Aorta (tissue), 5 donors: ENCODE results near the gene ENTPD2. TPM values are rescaled to one million over a fixed set of nuclear protein-coding genes. Genes with fewer than 3 reads are reported as not detected.
"Not testable (repeated sequence)": the region's sequence is repeated elsewhere in the genome, so short reads cannot be mapped to it uniquely, and the experiment has no call there.

Source experiments
- ATAC-seq: fragments of 200-7000 bp; cut with Tn5 transposase; one replicate; pipeline ENCODE4 v1.9.1; 2022; ENCODE audit warnings: moderate library complexity; ENCODE audit not compliant: low FRiP score
- DNase-seq, 2 donors: peaks; one replicate each; pipeline ENCODE4 v3.0.0-alpha.2; 2020
- H3K27ac ChIP-seq, 2 donors: one replicate each; pipeline ENCODE4 v1.5.1; 2013; ENCODE audit warnings: low read length in 2 of 2, mild to moderate bottlenecking in 2 of 2, moderate library complexity in 2 of 2, control low read depth in 1 of 2, inconsistent platforms in 1 of 2, low read depth in 1 of 2
- H3K27me3 ChIP-seq, 2 donors: one replicate each; pipeline ENCODE4 v1.6.1; 2013; ENCODE audit warnings: control low read depth in 1 of 2, low read length in 1 of 2, mild to moderate bottlenecking in 1 of 2, moderate library complexity in 1 of 2; ENCODE audit not compliant: insufficient read depth in 2 of 2, control insufficient read depth in 1 of 2
- H3K36me3 ChIP-seq, 2 donors: one replicate each; pipeline ENCODE4 v1.6.1; 2013; ENCODE audit warnings: control low read depth in 1 of 2, low read length in 1 of 2, mild to moderate bottlenecking in 1 of 2; ENCODE audit not compliant: insufficient read depth in 2 of 2, control insufficient read depth in 1 of 2
- H3K4me1 ChIP-seq, 2 donors: one replicate each; pipeline ENCODE4 v1.6.1; 2013; ENCODE audit warnings: low read length in 2 of 2, control low read depth in 1 of 2, mild to moderate bottlenecking in 1 of 2, moderate library complexity in 1 of 2; ENCODE audit not compliant: insufficient read depth in 2 of 2, control insufficient read depth in 1 of 2
- H3K4me3 ChIP-seq, 2 donors: one replicate each; pipeline ENCODE4 v1.5.1; 2013; ENCODE audit warnings: low read length in 2 of 2, control low read depth in 1 of 2, mild to moderate bottlenecking in 1 of 2
- H3K9me3 ChIP-seq: one replicate; pipeline ENCODE4 v1.6.1; 2013; ENCODE audit warnings: mild to moderate bottlenecking, low read length; ENCODE audit not compliant: control insufficient read depth
- WGBS, 2 donors: extraction: QIAGEN DNeasy Blood & Tissue Kit; methylation state at CpG; one replicate each; pipeline ENCODE4 v1.1.7; 2013; 5-methylcytosine and 5-hydroxymethylcytosine counted together
- intact Hi-C, 2 donors: fragments of 100-400 bp; cut with DNase I; formaldehyde crosslinking; loops; one replicate each; pipeline versions ENCODE4 v1.14.2 to v1.15.0; 2022
- polyA plus RNA-seq, 2 donors: library from polyadenylated mRNA; stranded (reverse); fragments of 200-250 nt; gene quantifications; one replicate each; pipeline ENCODE4 v1.2.3, GENCODE V29; 2013
- total RNA-seq, 2 donors: library from RNA; stranded (reverse); fragmentation: NEBNext Ultra II Directional; extraction: Animal tissue kit (Norgen Biotek cat#: 25700); gene quantifications; one replicate each; pipeline ENCODE4 v1.2.1, GENCODE V29; 2021
- donor health status: healthy with polysubstance abuse.
- donor health status: Bipolar disorder and iron deficiency.
- donor health status: DM: no; HTN: no; CAD: no.
- donor health status: DM: no; HTN: no; CAD: no.
- donor health status: DM: yes; HTN: yes; CAD: no.

The ENTPD2 gene
- total and polyA plus RNA-seq, 4 donors: 0.16 to 1.7 TPM; not detected in 2

DNA sequence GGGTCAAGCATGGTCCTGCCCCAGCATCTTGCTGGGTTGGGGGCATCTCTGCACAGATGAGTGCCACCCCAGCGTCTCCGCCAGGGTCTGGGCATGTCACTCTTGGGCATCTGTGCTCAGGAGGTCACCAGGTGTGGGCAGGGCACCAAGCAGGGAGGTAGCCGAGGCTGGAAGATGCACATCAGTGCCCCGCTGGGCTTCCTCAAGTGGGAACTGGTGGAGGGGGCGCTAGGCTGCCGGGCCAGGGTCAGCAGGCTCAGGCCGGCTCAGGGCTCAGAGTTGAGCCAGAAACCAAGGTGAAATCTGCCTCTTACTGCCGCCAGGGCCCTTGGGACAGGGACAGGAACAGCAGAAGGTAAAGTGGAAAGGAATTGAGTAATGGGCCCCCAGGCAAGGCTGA, 17.9 kb downstream of the ENTPD2 start:
- WGBS, 2 donors: 61 to 71% methylated on average over 8 of the region's 8 CpGs
- no peaks in the 10 kb centered on the region for H3K27me3 ChIP-seq
- H3K27ac ChIP-seq: no peak overlapping the region
- H3K9me3 ChIP-seq: no peaks in the 10 kb centered on the region
- no peak for ATAC-seq
- H3K4me3 ChIP-seq: no peak overlapping the region
- H3K36me3 ChIP-seq: no peaks in the 10 kb centered on the region
- intact Hi-C loops: loop anchor here (1.0 to 2.0 kb wide), 2 partner anchors 249 kb away; no protein-coding TSS in a partner anchor
- H3K4me1 ChIP-seq: no peaks in the 10 kb centered on the region
- no peak for DNase-seq

GRCh38 chr9:137035507-137035834, 18.4 kb downstream of the ENTPD2 start:
- no peaks in the 10 kb centered on the region for H3K36me3 ChIP-seq
- no peaks in the 10 kb centered on the region for H3K4me1 ChIP-seq
- H3K4me3 ChIP-seq: no peak overlapping the region
- H3K9me3 ChIP-seq: no peaks in the 10 kb centered on the region
- no peak for ATAC-seq
- no peak overlapping the region for H3K27ac ChIP-seq
- no peak for DNase-seq
- H3K27me3 ChIP-seq: no peaks in the 10 kb centered on the region
- 22 to 25% methylated on average over 9 of the region's 9 CpGs for WGBS, 2 donors
- intact Hi-C loops: loop anchor here (1.0 to 2.0 kb wide), 2 partner anchors 248 to 249 kb away; no protein-coding TSS in a partner anchor

- peak; percentile 83 for ATAC-seq
- no peak overlapping the region for H3K4me3 ChIP-seq
- no peaks in the 10 kb centered on the region for H3K36me3 ChIP-seq
- no peaks in the 10 kb centered on the region for H3K4me1 ChIP-seq
- intact Hi-C loops: loop anchor here (1.0 to 5.0 kb wide), 4 partner anchors 83 to 248 kb away; partner anchors contain the start of genes C8G (in 1 of the 2) and LCN12 (in 1 of the 2)
- no peak overlapping the region for H3K27ac ChIP-seq
- no peaks in the 10 kb centered on the region for H3K27me3 ChIP-seq
- 17 to 21% methylated on average over 24 of the region's 24 CpGs for WGBS, 2 donors
- H3K9me3 ChIP-seq: no peaks in the 10 kb centered on the region
- peak; percentile 89 to 94 for DNase-seq
Measured at GRCh38 chr9:137034709-137035506, 19.0 kb downstream of the ENTPD2 start.

- H3K36me3 ChIP-seq: no peaks in the 10 kb centered on the region
- ATAC-seq: no peak
- no peak overlapping the region for H3K4me3 ChIP-seq
Measured at GRCh38 chr9:137034039-137034708, 19.7 kb downstream of the ENTPD2 start.

GRCh38 chr9:137033481-137033880, 20.4 kb downstream of the ENTPD2 start:
- not testable (repeated sequence) for H3K27ac ChIP-seq, H3K4me1 ChIP-seq, H3K9me3 ChIP-seq, ATAC-seq, DNase-seq, H3K36me3 ChIP-seq, H3K4me3 ChIP-seq, H3K27me3 ChIP-seq
- WGBS, 2 donors: 94 to 96% methylated on average over 5 of the region's 5 CpGs
- intact Hi-C loops: loop anchor here (5.0 kb wide), 2 partner anchors 81 to 86 kb away; partner anchors contain the start of genes C8G (in 1 of the 2) and LCN12 (in 1 of the 2)

More at GRCh38 chr9:137034039-137034708, 19.7 kb downstream of the ENTPD2 start:
- H3K27ac ChIP-seq: no peak overlapping the region
- no peaks in the 10 kb centered on the region for H3K27me3 ChIP-seq
- intact Hi-C loops: loop anchor here (2.0 to 5.0 kb wide), 3 partner anchors 82 to 247 kb away; partner anchors contain the start of genes C8G (in 1 of the 2) and LCN12 (in 1 of the 2)
- peak in 1 of 2 donors; percentile 74 for DNase-seq
- no peaks in the 10 kb centered on the region for H3K9me3 ChIP-seq
- no peaks in the 10 kb centered on the region for H3K4me1 ChIP-seq
- 55 to 65% methylated on average over 13 to 15 of the region's 15 CpGs for WGBS, 2 donors

GRCh38 chr9:137032858-137033257, 21.0 kb downstream of the ENTPD2 start:
- Histone ChIP-seq H3K36me3 (no peaks in the 10 kb centered on the region), H3K4me3 (no peak overlapping the region), H3K9me3 (no peaks in the 10 kb centered on the region), H3K4me1 (no peaks in the 10 kb centered on the region), H3K27ac (no peak overlapping the region), H3K27me3 (no peaks in the 10 kb centered on the region)
- intact Hi-C loops: loop anchor here (5.0 kb wide), 2 partner anchors 81 to 86 kb away; partner anchors contain the start of genes C8G (in 1 of the 2) and LCN12 (in 1 of the 2)
- 85 to 89% methylated on average over 10 of the region's 10 CpGs for WGBS, 2 donors
- ATAC-seq (no peak), DNase-seq (peak in 1 of 2 donors; percentile 89)

GRCh38 chr9:137031904-137032640, 21.8 kb downstream of the ENTPD2 start, which contains the start of gene FUT7:
Gene FUT7, minus strand, starts transcription at chr9:137032088. Its CDS starts 97 bp downstream, at chr9:137031991.
- WGBS, 2 donors: 76 to 78% methylated on average over 16 of the region's 16 CpGs
- H3K4me3 ChIP-seq: no peak within 1 kb of the TSS
- intact Hi-C loops: loop anchor here (5.0 kb wide), 2 partner anchors 80 to 85 kb away; partner anchors contain the start of genes C8G (in 1 of the 2) and LCN12 (in 1 of the 2)
- ATAC-seq (no peak), DNase-seq (no peak)
- no peak within 1 kb of the TSS for H3K27ac ChIP-seq
- H3K9me3 ChIP-seq: no peaks in the 10 kb centered on the region
- H3K27me3 ChIP-seq: no peaks in the 10 kb centered on the region
- H3K4me1 ChIP-seq: no peaks in the 10 kb centered on the region
- H3K36me3 ChIP-seq: no peaks in the 10 kb centered on the region
